22Rv1 (cell line): ENCODE measurements around the gene PKIG.
"Not testable (repeated sequence)": the region's sequence is repeated elsewhere in the genome, so short reads cannot be mapped to it uniquely, and the experiment has no call there.

Source experiments
- CTCF ChIP-seq: fragments of 450-650 bp; IDR thresholded peaks from 2 replicates; pipeline ENCODE4 v1.5.1; 2017; ENCODE audit warnings: mild to moderate bottlenecking
- ZFX ChIP-seq: fragments of 450-650 bp; IDR thresholded peaks from 2 replicates; pipeline ENCODE4 v1.6.1; 2017; ENCODE audit warnings: antibody characterized with exemption, borderline replicate concordance

GRCh38 chr20:44560818-44561217, 21.6 kb upstream of the PKIG start:
- not testable (repeated sequence) for TF ChIP-seq CTCF, ZFX
